Activated T-cell treated with anti-CD3 and anti-CD28 coated beads, Interleukin-2, amount 50 U/mL, for 72 hours (primary cell): ENCODE data around the gene GC. TPM values are rescaled to one million over a fixed set of nuclear protein-coding genes. Genes with fewer than 3 reads are reported as not detected.

Experiments
- ATAC-seq, 2 donors: fragments of 150-1000 bp; cut with Tn5 transposase; replicated peaks in 1 of 2; 2 replicates each; pipeline ENCODE4 v1.10.0; 2021; ENCODE audit warnings: moderate library complexity in 2 of 2, mild to moderate bottlenecking in 1 of 2
- DNase-seq, 2 donors: peaks; one replicate each; pipeline ENCODE4 v3.0.0; 2021 to 2022; ENCODE audit warnings: mixed read lengths in 1 of 2
- H3K27ac Mint-ChIP-seq: one replicate; pipeline ENCODE4 v1.8.0; 2022; ENCODE audit warnings: mild to moderate bottlenecking, moderate library complexity, mixed read lengths
- H3K27me3 Mint-ChIP-seq: one replicate; pipeline ENCODE4 v1.8.0; 2022; ENCODE audit warnings: low read depth, mixed read lengths
- H3K36me3 Mint-ChIP-seq, 2 donors: one replicate each; pipeline ENCODE4 v1.8.0; 2022; ENCODE audit warnings: mixed read lengths in 2 of 2, mild to moderate bottlenecking in 1 of 2; ENCODE audit not compliant: insufficient read depth in 2 of 2
- H3K4me1 Mint-ChIP-seq: one replicate; pipeline ENCODE4 v1.8.0; 2022; ENCODE audit warnings: low read depth, mixed read lengths
- H3K4me3 Mint-ChIP-seq, 2 donors: one replicate each; pipeline ENCODE4 v1.8.0; 2022; ENCODE audit warnings: mild to moderate bottlenecking in 2 of 2, mixed read lengths in 2 of 2, moderate library complexity in 2 of 2
- H3K9me3 Mint-ChIP-seq, 2 donors: one replicate each; pipeline ENCODE4 v1.8.0; 2022; ENCODE audit warnings: mixed read lengths in 2 of 2
- total RNA-seq, 2 donors: library from RNA; stranded (reverse); gene quantifications; one replicate each; pipeline ENCODE4 v1.2.3, GENCODE V29; 2022

Gene GC
- total RNA-seq, 2 donors from 2014 or later: not detected

DNA sequence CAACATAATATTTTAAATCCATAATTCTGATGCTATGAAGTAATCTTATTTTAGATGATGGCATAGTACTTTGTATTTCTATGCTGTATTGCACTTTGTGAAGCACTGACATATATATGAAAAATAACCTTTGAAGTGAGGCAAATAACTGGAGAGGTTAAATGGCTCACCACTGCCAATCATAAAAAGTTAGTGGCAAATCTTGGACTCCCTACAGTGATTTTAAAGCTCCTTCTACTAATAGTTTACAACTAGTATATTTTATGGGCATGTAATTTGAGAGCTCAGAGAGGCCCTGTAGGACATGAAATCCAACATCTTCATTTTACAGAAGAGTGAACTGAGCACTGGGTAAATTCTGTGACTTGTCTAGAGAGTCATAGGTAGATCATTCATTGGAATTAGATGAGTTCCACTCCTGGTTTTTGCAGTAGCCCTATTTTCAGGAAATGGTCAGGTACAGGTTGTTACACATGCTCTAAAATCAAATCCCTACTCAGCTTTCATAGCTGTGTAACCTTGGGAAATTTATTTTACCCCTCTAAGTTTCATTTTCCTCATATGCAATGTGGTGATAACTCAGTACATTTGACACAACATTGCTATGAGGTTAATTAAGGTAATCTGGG, 804 bp upstream of the GC start:
- H3K36me3 Mint-ChIP-seq: no peaks in the 10 kb centered on the region
- DNase-seq (no peak), ATAC-seq (no peak)
- peaks cover 8% of the 10 kb centered on the region for H3K27me3 Mint-ChIP-seq
- H3K27ac Mint-ChIP-seq: no peak overlapping the region
- H3K4me1 Mint-ChIP-seq: no peaks in the 10 kb centered on the region
- H3K4me3 Mint-ChIP-seq: no peak overlapping the region
- H3K9me3 Mint-ChIP-seq: no peaks in the 10 kb centered on the region

GRCh38 chr4:71777891-71778290, 6.0 kb downstream of the GC start:
- ATAC-seq (no peak), DNase-seq (no peak)
- Mint-ChIP-seq H3K9me3 (peaks cover 0 to 3% of the 10 kb centered on the region in 2 donors), H3K4me1 (no peaks in the 10 kb centered on the region), H3K36me3 (no peaks in the 10 kb centered on the region), H3K4me3 (no peak overlapping the region), H3K27me3 (peaks cover 8% of the 10 kb centered on the region), H3K27ac (no peak overlapping the region)

DNA sequence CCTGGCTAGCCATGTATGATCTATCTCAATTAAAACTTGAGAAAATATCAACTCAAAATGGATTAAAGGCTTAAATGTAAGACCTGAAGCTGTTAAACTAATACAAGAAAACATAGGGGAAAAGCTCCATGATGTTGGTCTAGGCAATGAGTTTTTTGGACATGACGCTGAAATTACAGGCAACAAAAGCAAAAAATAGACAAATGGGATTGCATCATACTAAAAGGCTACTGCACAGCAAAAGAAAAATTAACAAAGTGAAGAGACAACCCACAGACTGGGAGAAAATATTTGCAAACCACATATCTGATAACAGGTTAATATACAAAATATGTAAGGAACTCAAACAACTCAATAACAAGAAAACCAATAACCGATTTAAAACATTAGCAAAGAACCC, 8.4 kb downstream of the GC start:
- ATAC-seq: no peak
- no peak overlapping the region for H3K27ac Mint-ChIP-seq
- no peak for DNase-seq
- no peak overlapping the region for H3K4me3 Mint-ChIP-seq
- H3K27me3 Mint-ChIP-seq: peaks cover 8% of the 10 kb centered on the region
- peaks cover 0 to 3% of the 10 kb centered on the region in 2 donors for H3K9me3 Mint-ChIP-seq
- H3K36me3 Mint-ChIP-seq: no peaks in the 10 kb centered on the region
- no peaks in the 10 kb centered on the region for H3K4me1 Mint-ChIP-seq

DNA sequence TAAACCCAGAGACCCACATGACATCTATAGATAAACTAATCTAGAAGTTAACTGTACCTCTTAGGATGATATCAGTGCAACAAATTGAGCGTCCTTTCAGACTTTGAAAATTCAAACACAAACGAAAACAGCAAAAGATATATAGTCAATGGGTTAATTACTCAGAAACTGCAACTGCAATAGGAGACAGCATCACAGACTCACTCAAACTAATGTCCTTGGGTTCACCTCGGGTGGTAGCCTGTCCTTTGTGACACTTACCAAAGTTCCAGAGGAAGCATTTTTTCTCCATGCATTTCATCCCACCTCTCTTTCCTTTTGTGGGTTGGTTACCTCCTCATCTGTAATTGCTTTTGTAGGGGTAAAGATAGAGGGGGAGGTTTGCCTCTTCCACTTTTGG, 9.7 kb downstream of the GC start:
- no peak overlapping the region for H3K27ac Mint-ChIP-seq
- peaks cover 8% of the 10 kb centered on the region for H3K27me3 Mint-ChIP-seq
- no peaks in the 10 kb centered on the region for H3K4me1 Mint-ChIP-seq
- ATAC-seq (no peak), DNase-seq (no peak)
- no peaks in the 10 kb centered on the region for H3K9me3 Mint-ChIP-seq
- no peaks in the 10 kb centered on the region for H3K36me3 Mint-ChIP-seq
- no peak overlapping the region for H3K4me3 Mint-ChIP-seq

- no peak for DNase-seq
- no peak overlapping the region for H3K4me3 Mint-ChIP-seq
- no peak overlapping the region for H3K27ac Mint-ChIP-seq
- H3K36me3 Mint-ChIP-seq: no peaks in the 10 kb centered on the region
- H3K4me1 Mint-ChIP-seq: no peaks in the 10 kb centered on the region
- no peak for ATAC-seq
- no peaks in the 10 kb centered on the region for H3K9me3 Mint-ChIP-seq
- H3K27me3 Mint-ChIP-seq: peaks cover 8% of the 10 kb centered on the region
Observed at GRCh38 chr4:71773004-71773403, 10.9 kb downstream of the GC start.

DNA sequence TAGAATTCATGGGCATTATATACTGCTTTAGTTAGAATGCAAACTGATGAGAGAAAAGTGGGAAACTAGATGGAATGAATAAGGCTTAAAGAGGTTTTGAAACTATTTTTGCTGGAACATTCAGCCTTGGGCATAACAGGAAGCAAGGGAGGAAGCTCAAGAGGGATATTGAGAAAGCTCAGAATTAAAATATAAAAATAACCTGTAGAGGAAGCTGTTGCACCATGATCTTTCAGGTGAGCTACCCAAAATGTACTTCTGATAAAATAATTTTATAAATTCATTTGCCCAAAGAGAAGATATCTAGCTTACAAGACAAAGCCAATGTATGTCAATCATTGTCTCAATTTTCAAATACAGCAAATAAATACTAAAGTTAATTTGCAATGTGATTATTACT, 11.3 kb downstream of the GC start:
- H3K27ac Mint-ChIP-seq: no peak overlapping the region
- DNase-seq: no peak
- no peak overlapping the region for H3K4me3 Mint-ChIP-seq
- no peaks in the 10 kb centered on the region for H3K36me3 Mint-ChIP-seq
- ATAC-seq: no peak
- peaks cover 8% of the 10 kb centered on the region for H3K27me3 Mint-ChIP-seq
- no peaks in the 10 kb centered on the region for H3K4me1 Mint-ChIP-seq
- no peaks in the 10 kb centered on the region for H3K9me3 Mint-ChIP-seq

DNA sequence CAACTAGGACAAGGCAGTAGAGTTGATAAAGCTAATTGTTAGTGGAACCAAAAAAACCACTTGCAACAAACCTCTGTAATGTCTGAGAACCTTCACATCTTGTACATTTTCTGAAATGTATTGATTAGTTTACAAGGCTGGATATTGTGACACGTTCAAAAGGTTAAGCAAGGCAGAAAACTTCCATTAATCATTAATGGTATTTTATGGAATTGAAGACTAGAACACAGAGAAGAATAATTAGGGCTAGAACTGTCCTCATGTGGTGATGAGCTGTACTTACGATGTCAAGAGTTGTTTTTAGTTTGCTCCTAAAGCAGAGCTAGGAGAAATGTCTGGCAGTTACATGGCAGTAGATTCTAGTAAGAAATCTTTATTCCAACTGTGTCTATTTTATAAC, 12.3 kb downstream of the GC start:
- Mint-ChIP-seq H3K9me3 (no peaks in the 10 kb centered on the region), H3K4me3 (no peak overlapping the region), H3K4me1 (no peaks in the 10 kb centered on the region), H3K27ac (no peak overlapping the region), H3K27me3 (peaks cover 8% of the 10 kb centered on the region), H3K36me3 (no peaks in the 10 kb centered on the region)
- DNase-seq (no peak), ATAC-seq (no peak)

DNA sequence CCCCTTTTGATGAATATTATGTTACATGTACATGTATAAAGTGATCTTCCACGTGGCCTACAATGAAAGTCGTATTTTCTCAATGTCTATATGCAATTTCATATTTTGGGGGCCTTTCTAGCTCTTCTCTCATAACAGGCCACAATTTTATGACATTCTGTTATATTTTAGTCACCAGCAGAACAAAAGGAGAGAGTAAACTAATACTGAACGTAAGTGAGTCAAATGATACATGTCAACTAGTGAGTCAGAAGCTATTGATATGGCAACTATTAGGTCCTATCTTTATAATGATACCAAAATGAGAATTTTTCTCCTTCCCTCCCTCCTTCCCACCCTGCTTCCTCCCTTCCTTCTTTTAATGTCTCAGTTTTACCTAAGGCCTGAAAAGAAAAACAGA, 14.4 kb downstream of the GC start:
- no peak for ATAC-seq
- no peaks in the 10 kb centered on the region for H3K36me3 Mint-ChIP-seq
- no peak overlapping the region for H3K27ac Mint-ChIP-seq
- H3K4me1 Mint-ChIP-seq: no peaks in the 10 kb centered on the region
- DNase-seq: no peak
- H3K9me3 Mint-ChIP-seq: no peaks in the 10 kb centered on the region
- no peaks in the 10 kb centered on the region for H3K27me3 Mint-ChIP-seq
- no peak overlapping the region for H3K4me3 Mint-ChIP-seq

DNA sequence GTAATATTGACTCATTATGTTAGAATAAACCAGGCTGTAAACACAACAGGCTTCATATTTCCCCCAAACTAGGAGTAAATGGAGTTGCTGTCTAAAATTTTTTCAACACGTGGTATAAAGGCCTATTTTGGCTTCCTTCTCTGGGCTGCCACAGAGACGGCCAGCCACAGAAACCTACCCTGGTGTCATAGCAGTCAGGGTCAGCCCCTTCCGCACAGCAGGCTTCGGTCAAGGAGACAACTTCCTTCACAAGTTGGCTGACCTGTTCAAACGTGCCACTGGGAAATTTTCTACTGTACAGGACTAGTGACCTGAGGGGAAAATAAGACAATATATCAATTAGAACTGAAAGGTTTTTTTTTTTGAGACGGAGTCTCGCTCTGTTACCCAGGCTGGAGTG, 15.8 kb downstream of the GC start:
- Mint-ChIP-seq H3K9me3 (no peaks in the 10 kb centered on the region), H3K27me3 (no peaks in the 10 kb centered on the region), H3K36me3 (no peaks in the 10 kb centered on the region), H3K27ac (no peak overlapping the region), H3K4me3 (no peak overlapping the region), H3K4me1 (no peaks in the 10 kb centered on the region)
- ATAC-seq (no peak), DNase-seq (no peak)

DNA sequence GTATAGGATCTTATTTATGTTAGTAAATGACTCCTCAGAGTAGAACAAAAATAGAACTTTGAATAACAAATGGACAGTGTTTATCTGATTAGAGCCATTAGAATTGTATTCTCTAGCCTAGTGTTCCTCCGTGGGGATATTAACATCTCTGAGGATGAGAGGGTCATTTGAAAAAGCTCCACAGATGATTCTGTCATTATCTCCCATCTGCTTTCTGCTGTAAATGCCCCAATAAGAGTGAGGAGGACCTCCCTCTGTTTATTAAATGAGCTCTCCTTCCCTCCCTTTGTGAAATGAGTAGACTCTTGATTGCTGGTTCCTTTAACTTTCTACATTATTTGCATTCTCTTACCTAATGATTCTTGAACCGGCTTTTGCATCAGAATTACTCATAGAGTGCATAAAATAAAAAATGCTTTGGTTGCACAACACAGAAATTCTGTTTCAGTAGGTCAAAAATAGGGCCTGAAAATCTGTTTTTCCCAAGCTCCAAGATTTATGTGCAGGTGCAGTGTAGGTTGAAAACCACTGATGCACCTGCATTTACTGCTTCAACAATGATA, 18.0 kb downstream of the GC start:
- no peak for ATAC-seq
- DNase-seq: no peak
- no peaks in the 10 kb centered on the region for H3K9me3 Mint-ChIP-seq
- no peak overlapping the region for H3K4me3 Mint-ChIP-seq
- H3K4me1 Mint-ChIP-seq: no peaks in the 10 kb centered on the region
- H3K27ac Mint-ChIP-seq: no peak overlapping the region
- no peaks in the 10 kb centered on the region for H3K36me3 Mint-ChIP-seq
- H3K27me3 Mint-ChIP-seq: no peaks in the 10 kb centered on the region

DNA sequence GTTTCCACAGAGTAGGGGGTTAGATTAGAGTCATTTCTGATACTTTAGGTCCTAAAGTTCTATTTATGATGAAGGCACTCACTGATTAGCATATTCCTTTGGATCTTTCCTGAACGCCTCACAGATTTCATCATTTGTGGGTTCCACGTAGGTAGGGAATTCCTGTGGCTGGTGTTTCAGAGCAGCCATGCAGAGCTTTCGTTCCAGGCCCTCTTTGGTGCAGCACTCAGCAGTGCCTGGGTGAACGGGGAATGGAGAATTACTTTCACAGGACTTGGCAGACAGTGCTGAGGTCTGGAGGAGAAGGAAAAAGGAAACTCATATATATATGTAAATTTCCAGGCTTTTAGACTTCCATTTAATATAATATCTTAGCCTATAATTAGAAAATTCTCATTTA, 18.5 kb downstream of the GC start:
- no peaks in the 10 kb centered on the region for H3K27me3 Mint-ChIP-seq
- H3K4me1 Mint-ChIP-seq: no peaks in the 10 kb centered on the region
- no peaks in the 10 kb centered on the region for H3K36me3 Mint-ChIP-seq
- ATAC-seq (no peak), DNase-seq (no peak)
- H3K9me3 Mint-ChIP-seq: no peaks in the 10 kb centered on the region
- H3K27ac Mint-ChIP-seq: no peak overlapping the region
- no peak overlapping the region for H3K4me3 Mint-ChIP-seq

GRCh38 chr4:71752383-71753042, 31.4 kb downstream of the GC start:
- no peaks in the 10 kb centered on the region for H3K4me1 Mint-ChIP-seq
- no peak for ATAC-seq
- peaks cover 12% of the 10 kb centered on the region for H3K27me3 Mint-ChIP-seq
- H3K4me3 Mint-ChIP-seq: no peak overlapping the region
- DNase-seq: no peak
- H3K9me3 Mint-ChIP-seq: no peaks in the 10 kb centered on the region
- H3K36me3 Mint-ChIP-seq: no peaks in the 10 kb centered on the region
- H3K27ac Mint-ChIP-seq: no peak overlapping the region

- peaks cover 24% of the 10 kb centered on the region for H3K27me3 Mint-ChIP-seq
- H3K4me3 Mint-ChIP-seq: no peak overlapping the region
- DNase-seq (no peak), ATAC-seq (no peak)
- H3K9me3 Mint-ChIP-seq: no peaks in the 10 kb centered on the region
- H3K36me3 Mint-ChIP-seq: no peaks in the 10 kb centered on the region
- no peaks in the 10 kb centered on the region for H3K4me1 Mint-ChIP-seq
- no peak overlapping the region for H3K27ac Mint-ChIP-seq
Observed at GRCh38 chr4:71749008-71749594, 34.8 kb downstream of the GC start.
